NOMO-1 treated with DMSO at 0.1 percent for 48 hours (cell line): ENCODE measurements around the gene NKAIN2.

ENCODE experiments used
- DNase-seq: peaks from one replicate; lab custom pipeline; 2025; ENCODE audit not compliant: unreplicated experiment; lab: John Stamatoyannopoulos, UW

The NKAIN2 gene

DNA sequence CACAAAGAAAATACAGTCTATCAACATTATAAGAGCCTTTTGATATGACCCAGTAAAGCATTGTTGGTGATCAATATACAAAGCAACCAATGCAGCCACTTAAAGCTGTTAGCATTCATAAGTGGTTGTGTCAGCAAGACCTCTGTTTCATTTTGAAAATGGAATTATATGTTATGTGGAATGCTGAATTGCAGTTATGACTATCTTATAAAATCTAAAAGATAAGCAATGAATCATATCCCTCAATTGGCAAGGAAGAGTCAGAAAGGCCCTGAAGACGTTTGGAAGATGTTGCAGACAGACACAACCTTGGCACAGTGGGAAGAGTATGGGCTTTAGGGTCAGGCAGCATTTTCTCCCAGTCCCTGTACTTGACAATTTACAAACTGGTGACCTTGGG lies 1064.8 kb downstream of the NKAIN2 start:
- DNase-seq: no peak

- DNase-seq: no peak
Observed at GRCh38 chr6:124869416-124869815, 1065.8 kb downstream of the NKAIN2 start.

DNA sequence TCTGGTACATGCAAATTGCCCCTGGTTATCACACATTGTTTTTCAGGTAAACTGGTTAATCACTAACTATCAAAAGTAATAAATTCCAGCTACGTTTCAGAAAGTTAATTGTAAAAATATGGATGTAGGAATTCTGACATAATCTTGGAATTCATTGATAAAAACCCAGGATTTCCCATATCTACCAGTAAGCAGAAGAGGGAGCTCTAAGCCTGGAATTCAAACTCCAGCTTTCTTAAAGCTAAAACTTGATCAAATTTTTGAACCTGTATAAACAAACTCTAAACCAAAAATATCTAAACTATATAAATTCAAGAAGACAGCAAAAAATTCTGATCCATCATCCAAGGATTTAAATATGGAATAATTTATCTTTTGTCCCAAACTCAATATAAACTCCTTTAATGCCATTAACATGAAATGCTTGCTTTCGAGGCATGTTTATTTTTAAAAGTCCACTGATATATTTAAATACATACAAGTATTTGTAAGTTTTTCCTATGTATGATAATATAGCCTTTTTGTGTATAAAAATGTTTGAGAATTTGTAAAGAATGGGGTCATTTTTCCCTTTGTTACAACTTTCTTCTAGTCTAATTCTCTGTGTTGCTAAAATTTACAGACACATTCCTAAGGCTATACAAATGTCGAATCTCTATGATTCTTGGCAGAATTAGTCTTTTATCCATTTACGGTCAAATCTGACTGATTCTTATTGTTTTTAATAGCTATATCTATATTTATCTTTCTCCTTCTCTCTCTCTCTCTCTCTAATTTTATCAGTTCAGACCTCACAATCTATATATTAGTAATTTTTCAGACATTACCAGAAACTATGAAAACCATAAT lies 1067.2 kb downstream of the NKAIN2 start:
- DNase-seq: peak; percentile 5

GRCh38 chr6:124872361-124873065 lies 1068.8 kb downstream of the NKAIN2 start:
- peak; percentile 8 for DNase-seq

DNA sequence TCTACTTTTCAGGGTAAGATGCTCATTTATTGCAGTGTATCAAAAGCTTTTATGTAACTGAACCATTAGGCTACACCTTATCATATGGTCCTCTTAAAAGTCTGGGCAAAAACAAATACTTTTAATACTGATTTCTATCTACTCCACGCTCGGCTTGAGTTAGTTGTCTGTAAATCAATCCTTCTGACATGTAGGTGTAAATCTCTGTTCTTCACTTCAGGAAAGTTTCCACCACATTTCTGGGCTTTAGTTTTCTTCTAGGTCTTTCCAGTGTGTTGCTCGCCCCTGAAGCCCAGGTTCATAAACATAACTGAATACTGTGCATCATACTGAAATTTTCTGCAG lies 1069.4 kb downstream of the NKAIN2 start:
- no peak for DNase-seq
